ENCODE data around the gene MAPK4.

DNA sequence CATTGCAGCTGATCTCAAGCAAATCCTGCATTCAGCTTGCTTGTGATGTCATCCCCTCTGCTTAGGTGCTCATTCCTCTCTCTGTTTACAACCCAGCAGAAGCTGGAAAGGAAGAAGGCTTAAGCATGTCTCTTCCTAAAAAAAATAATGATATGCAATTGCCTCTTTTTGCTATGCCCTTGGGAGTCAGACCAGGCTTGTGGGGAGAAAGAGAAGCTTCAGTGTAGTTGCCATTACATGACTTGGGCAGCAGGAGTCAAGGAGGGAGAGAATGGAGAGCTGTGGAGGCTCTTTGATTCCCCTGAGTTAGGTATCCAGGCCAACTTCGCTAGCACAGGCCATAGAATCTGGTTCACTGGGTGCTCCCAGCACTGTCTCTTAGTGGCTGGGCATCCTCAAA is 101.1 kb downstream of the MAPK4 start:
- TF ChIP-seq, protein P1, sequence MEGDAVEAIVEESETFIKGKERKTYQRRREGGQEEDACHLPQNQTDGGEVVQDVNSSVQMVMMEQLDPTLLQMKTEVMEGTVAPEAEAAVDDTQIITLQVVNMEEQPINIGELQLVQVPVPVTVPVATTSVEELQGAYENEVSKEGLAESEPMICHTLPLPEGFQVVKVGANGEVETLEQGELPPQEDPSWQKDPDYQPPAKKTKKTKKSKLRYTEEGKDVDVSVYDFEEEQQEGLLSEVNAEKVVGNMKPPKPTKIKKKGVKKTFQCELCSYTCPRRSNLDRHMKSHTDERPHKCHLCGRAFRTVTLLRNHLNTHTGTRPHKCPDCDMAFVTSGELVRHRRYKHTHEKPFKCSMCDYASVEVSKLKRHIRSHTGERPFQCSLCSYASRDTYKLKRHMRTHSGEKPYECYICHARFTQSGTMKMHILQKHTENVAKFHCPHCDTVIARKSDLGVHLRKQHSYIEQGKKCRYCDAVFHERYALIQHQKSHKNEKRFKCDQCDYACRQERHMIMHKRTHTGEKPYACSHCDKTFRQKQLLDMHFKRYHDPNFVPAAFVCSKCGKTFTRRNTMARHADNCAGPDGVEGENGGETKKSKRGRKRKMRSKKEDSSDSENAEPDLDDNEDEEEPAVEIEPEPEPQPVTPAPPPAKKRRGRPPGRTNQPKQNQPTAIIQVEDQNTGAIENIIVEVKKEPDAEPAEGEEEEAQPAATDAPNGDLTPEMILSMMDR (IDR thresholded peaks at IDR 0.05; ENCODE audit: insufficient read depth, low read depth, low read length) = no peak
- no peak for TF ChIP-seq EZH2 (IDR thresholded peaks at IDR 0.05; ENCODE audit: insufficient read depth, low read length)
